GM12878 (cell line): Measurements from ENCODE around the gene CATSPERZ. TPM values are rescaled to one million over a fixed set of nuclear protein-coding genes. Genes with fewer than 3 reads are reported as not detected.

Experiments used
- ATAC-seq: fragments of 200-7000 bp; cut with Tn5 transposase; 3 replicates; pipeline ENCODE4 v1.9.1; 2020; ENCODE audit warnings: mild to moderate bottlenecking, moderate library complexity
- BruUV-seq: library from RNA; stranded (reverse); fragments of 400-500 nt; replicated peaks from 2 replicates; lab custom pipeline; 2021; lab: Mats Ljungman, UMichigan
- CTCF ChIA-PET: fragments of 300-600 bp; sonication (Branson Sonifier 250); formaldehyde crosslinking; extraction: SDS; loops from one replicate; lab custom pipeline; 2021; ENCODE audit warnings: inconsistent platforms; lab: Yijun Ruan, JAX
- POLR2A ChIA-PET: fragments of 350-600 bp; formaldehyde crosslinking; extraction: SDS; loops from one replicate; lab custom pipeline; 2021; ENCODE audit warnings: inconsistent platforms; lab: Charles Lee
- RAD21 ChIA-PET: fragments of 300-600 bp; sonication (Branson Sonifier 250); formaldehyde crosslinking; loops from one replicate; lab custom pipeline; 2023; ENCODE audit warnings: antibody characterized with exemption; ENCODE audit not compliant: unreplicated experiment; lab: Charles Lee
- SMC1A ChIA-PET: fragments of 300-600 bp; sonication (Branson Sonifier 250); formaldehyde crosslinking; loops from one replicate; lab custom pipeline; 2023; ENCODE audit not compliant: unreplicated experiment, uncharacterized antibody; lab: Charles Lee
- DNase-seq: peaks from one replicate; pipeline ENCODE4 v3.0.0-alpha.2; 2011; ENCODE audit warnings: low read depth, low spot score
- FAIRE-seq: peaks from 3 replicates; lab custom pipeline; 2011; peaks lifted over from hg19 to GRCh38; lab: Jason Lieb, UNC
- H2AFZ ChIP-seq: 2 replicates; pipeline ENCODE4 v1.6.0; 2011; ENCODE audit warnings: low read depth, low read length, control low read depth; ENCODE audit not compliant: control insufficient read depth
- H3K27ac ChIP-seq: 2 replicates; pipeline ENCODE4 v1.5.1; 2011; ENCODE audit warnings: control low read depth; ENCODE audit not compliant: control insufficient read depth, insufficient read depth
- H3K27me3 ChIP-seq, 2 experiments: replicated peaks in 1 of 2; 2 replicates each; pipeline versions ENCODE4 v1.6.0 to v1.6.1; 2011; ENCODE audit warnings: low read length in 1 of 2; ENCODE audit not compliant: control insufficient read depth in 2 of 2, insufficient read depth in 2 of 2
- H3K36me3 ChIP-seq, 2 experiments: 2 replicates each; pipeline ENCODE4 v1.5.1; 2011; ENCODE audit warnings: low read length in 1 of 2; ENCODE audit not compliant: control insufficient read depth in 2 of 2, insufficient read depth in 2 of 2
- H3K4me1 ChIP-seq: 2 replicates; pipeline ENCODE4 v1.6.1; 2011; ENCODE audit warnings: mild to moderate bottlenecking, low read length, moderate library complexity, mixed read lengths; ENCODE audit not compliant: control insufficient read depth, insufficient read depth
- H3K4me2 ChIP-seq: 2 replicates; pipeline ENCODE4 v1.6.0; 2011; ENCODE audit warnings: control low read depth; ENCODE audit not compliant: control insufficient read depth, insufficient read depth
- H3K4me3 ChIP-seq: fragments of 200-600 bp; sonication (generic); 2 replicates; pipeline ENCODE4 v1.5.1; 2016
- H3K79me2 ChIP-seq: 2 replicates; pipeline ENCODE4 v1.6.0; 2011; ENCODE audit warnings: low read length; ENCODE audit not compliant: control insufficient read depth, insufficient read depth
- H3K9ac ChIP-seq: 2 replicates; pipeline ENCODE4 v1.8.0; 2011; ENCODE audit warnings: low read length, control low read depth, mixed read lengths; ENCODE audit not compliant: control insufficient read depth, insufficient read depth
- H3K9me3 ChIP-seq: replicated peaks from 3 replicates; pipeline ENCODE4 v1.5.1; 2011; ENCODE audit warnings: mild to moderate bottlenecking, low read length; ENCODE audit not compliant: control insufficient read depth, insufficient read depth
- H4K20me1 ChIP-seq: 2 replicates; pipeline ENCODE4 v1.6.0; 2011; ENCODE audit not compliant: control insufficient read depth, insufficient read depth
- CEBPB ChIP-seq, 2 experiments: fragments of 150-350 bp in 1 of 2; IDR thresholded peaks; 2 replicates each; pipeline ENCODE4 v1.6.1; 2012 to 2014; ENCODE audit warnings: low read depth in 2 of 2, low read length in 2 of 2, borderline replicate concordance in 1 of 2, inconsistent platforms in 1 of 2
- HDGF ChIP-seq: fragments of 450-650 bp; IDR thresholded peaks from 2 replicates; pipeline ENCODE4 v1.6.1; 2016; ENCODE audit warnings: antibody characterized with exemption
- IRF3 ChIP-seq: fragments of 450-650 bp; IDR thresholded peaks from 2 replicates; pipeline ENCODE4 v1.6.1; 2014; ENCODE audit warnings: mild to moderate bottlenecking
- JUND ChIP-seq: IDR thresholded peaks from 2 replicates; pipeline ENCODE4 v1.6.1; 2012; ENCODE audit warnings: low read depth, mild to moderate bottlenecking, low read length, improper control_type of control experiment, moderate library complexity
- NFYA ChIP-seq: IDR thresholded peaks from 2 replicates; pipeline ENCODE4 v1.6.1; 2011; ENCODE audit warnings: low read depth, mild to moderate bottlenecking, low read length, improper control_type of control experiment, borderline replicate concordance
- POLR2A ChIP-seq: IDR thresholded peaks from 2 replicates; pipeline ENCODE4 v1.6.1; 2011; ENCODE audit warnings: low read depth, mild to moderate bottlenecking, low read length
- RAD21 ChIP-seq: IDR thresholded peaks from 2 replicates; pipeline ENCODE4 v1.6.1; 2011; ENCODE audit warnings: mild to moderate bottlenecking, low read depth, low read length, moderate library complexity; ENCODE audit not compliant: insufficient read depth
- WGBS: methylation state at CpG from one replicate; pipeline ENCODE4 v1.1.6; 2016; ENCODE audit warnings: low lambda C conversion rate; ENCODE audit not compliant: insufficient replicate concordance, insufficient coverage; ENCODE audit errors: missing lambda C conversion rate; 5-methylcytosine and 5-hydroxymethylcytosine counted together
- in situ Hi-C: fragments of 300-500 bp; cut with MboI; formaldehyde crosslinking; loops from 9 replicates; pipeline ENCODE4 v1.14.3; 2018; ENCODE audit warnings: mixed read lengths
- intact Hi-C: fragments of 100-400 bp; cut with micrococcal nuclease; formaldehyde crosslinking; loops from one replicate; pipeline ENCODE4 v1.14.2; 2022; ENCODE audit not compliant: unreplicated experiment
- polyA plus RNA-seq, 11 experiments: library from polyadenylated mRNA; depleted of rRNA in 4 of 11; unstranded in 6 of 11; stranded (reverse) in 5 of 11; fragments of >200 nt; fragmentation: Nextera tagmentation in 4 of 11; fragmentation: Illumina TruSeq in 1 of 11; extraction: Ambion mirVana in 4 of 11; extraction: Trizol in 1 of 11; gene quantifications; 1 replicate in 1 of 11; 2 replicates in 10 of 11; pipeline versions ENCODE4 v1.2.1 to v1.2.3, GENCODE V29; 2011 to 2016; ENCODE audit warnings: inconsistent platforms in 2 of 11, missing spikeins in 2 of 11, low read depth in 1 of 11
- total RNA-seq, 4 experiments: library from RNA; depleted of rRNA in 3 of 4; stranded (reverse); fragments of >200 nt in 3 of 4; fragmentation: Illumina TruSeq in 1 of 4; extraction: Trizol in 1 of 4; gene quantifications; 2 replicates each; pipeline versions ENCODE4 v1.2.1 to v1.2.3, GENCODE V29; 2013 to 2021

The CATSPERZ gene
- total and polyA plus RNA-seq, 10 of the 15 experiments (the other 5 are each of a cell fraction or from before 2014, with no cell fraction given) = 0.12 to 0.31 TPM; not detected in 8

GRCh38 chr11:64342869-64343745 lies 42.9 kb downstream of the CATSPERZ start:
- Histone ChIP-seq H2AFZ (no peak overlapping the region), H3K36me3 (peaks cover 8 to 13% of the 10 kb centered on the region in 2 experiments; a peak in 3 of 4 replicates), H3K4me1 (peaks cover 24% of the 10 kb centered on the region), H3K27me3 (no peaks in the 10 kb centered on the region), H4K20me1 (no peaks in the 10 kb centered on the region; the same call in 1 of the 2 replicates), H3K79me2 (peaks cover 24% of the 10 kb centered on the region), H3K9ac (no peak overlapping the region), H3K4me3 (no peak overlapping the region), H3K9me3 (no peaks in the 10 kb centered on the region), H3K27ac (no peak overlapping the region), H3K4me2 (no peak overlapping the region)
- POLR2A ChIA-PET = interaction anchor here (0.6 to 2.3 kb wide), 7 partner anchors 12 to 436 kb away, joined by 3 to 17 read pairs (median 3); partner anchors contain the start of genes PRDX5, SF1 and TRMT112
- SMC1A ChIA-PET = interaction anchor here (0.6 to 3.9 kb wide), 6 partner anchors 10 to 38 kb away, joined by 3 to 28 read pairs (median 3); partner anchors contain the start of genes PRDX5 and TRMT112
- FAIRE-seq (no peak), ATAC-seq (peak; percentile 5), DNase-seq (no peak)
- in situ Hi-C loops (no loop called here), intact Hi-C loops (no loop called here)
- RAD21 ChIA-PET = interaction anchor here (0.9 to 3.9 kb wide), 5 partner anchors 11 to 71 kb away, joined by 3 to 53 read pairs (median 6); partner anchors contain the start of genes PRDX5 and TRMT112
- CTCF ChIA-PET = interaction anchor here (0.6 to 14.7 kb wide), 8 partner anchors 12 to 107 kb away, joined by 3 to 228 read pairs (median 4); partner anchors contain the start of genes ESRRA, PRDX5 and TRMT112
- no TSS peak for BruUV-seq
- TF ChIP-seq CEBPB (IDR thresholded peaks at IDR 0.05; ENCODE audit: borderline replicate concordance in 1 of 2, low read depth in 2 of 2, low read length in 2 of 2) = no peak
- TF ChIP-seq HDGF = 0 out of 2 replicates have a peak, but pooled peaks have one; percentile 11
- no peak for TF ChIP-seq JUND
- no peak for TF ChIP-seq NFYA
- no peak for TF ChIP-seq RAD21
- TF ChIP-seq POLR2A = no peak
- TF ChIP-seq IRF3 = no peak
- WGBS = 96% methylated on average over 17 of the region's 29 CpGs
